Tibial nerve (tissue), 4 donors: ENCODE results near the gene RAP1GAP. TPM values are rescaled to one million over a fixed set of nuclear protein-coding genes. Genes with fewer than 3 reads are reported as not detected.

Experiments used
- DNase-seq, 2 donors: peaks; one replicate each; pipeline ENCODE4 v3.0.0-alpha.2; 2019; ENCODE audit warnings: low spot score in 2 of 2
- H3K27ac ChIP-seq, 4 donors: fragments of 200-600 bp; sonication (generic) in 3 of 4; one replicate each; pipeline ENCODE4 v1.5.1; 2017 to 2019; ENCODE audit warnings: mild to moderate bottlenecking in 1 of 4
- H3K27me3 ChIP-seq, 2 donors: fragments of 200-600 bp; sonication (generic) in 1 of 2; one replicate each; pipeline versions ENCODE4 v1.5.1 to v1.6.0; 2017 to 2019
- H3K36me3 ChIP-seq, 3 donors: fragments of 200-600 bp; sonication (generic); one replicate each; pipeline ENCODE4 v1.5.1; 2018 to 2019
- H3K4me1 ChIP-seq, 4 donors: fragments of 200-600 bp; sonication (generic) in 3 of 4; one replicate each; pipeline ENCODE4 v1.5.1; 2017 to 2019
- H3K4me3 ChIP-seq, 4 donors: fragments of 200-600 bp; sonication (generic) in 3 of 4; one replicate each; pipeline ENCODE4 v1.5.1; 2017 to 2019; ENCODE audit warnings: mild to moderate bottlenecking in 1 of 4, moderate library complexity in 1 of 4
- H3K9me3 ChIP-seq, 4 donors: fragments of 200-600 bp; sonication (generic) in 3 of 4; one replicate each; pipeline ENCODE4 v1.5.1; 2017 to 2019
- EP300 ChIP-seq, 2 donors: sonication (generic); formaldehyde crosslinking; IDR thresholded peaks; one replicate each; pipeline ENCODE4 v1.6.1; 2017; ENCODE audit warnings: antibody characterized with exemption in 2 of 2, mild to moderate bottlenecking in 1 of 2
- POLR2A ChIP-seq, 2 donors: fragments of 450-650 bp; IDR thresholded peaks; one replicate each; pipeline ENCODE4 v1.6.1; 2017; ENCODE audit warnings: antibody characterized with exemption in 2 of 2, mild to moderate bottlenecking in 2 of 2, moderate library complexity in 2 of 2
- WGBS, 2 donors: methylation state at CpG; one replicate each; pipeline ENCODE4 v1.1.5; 2018; 5-methylcytosine and 5-hydroxymethylcytosine counted together
- total RNA-seq, 4 donors: library from RNA; depleted of rRNA; stranded (reverse); fragments of >200 nt; gene quantifications; one replicate each; pipeline ENCODE4 v1.1.0, GENCODE V29; 2016
- TF ChIP-seq, protein P1 (sequence below), 5 experiments: fragments of 200-600 bp in 3 of 5; fragments of 450-650 bp in 2 of 5; sonication (generic) in 3 of 5; IDR thresholded peaks; one replicate each; pipeline ENCODE4 v1.5.1; 2016 to 2019; ENCODE audit warnings: antibody characterized with exemption in 5 of 5, mild to moderate bottlenecking in 3 of 5, moderate library complexity in 2 of 5

RAP1GAP gene
- total RNA-seq, 4 donors from 2014 or later, result 2.4 to 5.1 (median 4.6) TPM

DNA sequence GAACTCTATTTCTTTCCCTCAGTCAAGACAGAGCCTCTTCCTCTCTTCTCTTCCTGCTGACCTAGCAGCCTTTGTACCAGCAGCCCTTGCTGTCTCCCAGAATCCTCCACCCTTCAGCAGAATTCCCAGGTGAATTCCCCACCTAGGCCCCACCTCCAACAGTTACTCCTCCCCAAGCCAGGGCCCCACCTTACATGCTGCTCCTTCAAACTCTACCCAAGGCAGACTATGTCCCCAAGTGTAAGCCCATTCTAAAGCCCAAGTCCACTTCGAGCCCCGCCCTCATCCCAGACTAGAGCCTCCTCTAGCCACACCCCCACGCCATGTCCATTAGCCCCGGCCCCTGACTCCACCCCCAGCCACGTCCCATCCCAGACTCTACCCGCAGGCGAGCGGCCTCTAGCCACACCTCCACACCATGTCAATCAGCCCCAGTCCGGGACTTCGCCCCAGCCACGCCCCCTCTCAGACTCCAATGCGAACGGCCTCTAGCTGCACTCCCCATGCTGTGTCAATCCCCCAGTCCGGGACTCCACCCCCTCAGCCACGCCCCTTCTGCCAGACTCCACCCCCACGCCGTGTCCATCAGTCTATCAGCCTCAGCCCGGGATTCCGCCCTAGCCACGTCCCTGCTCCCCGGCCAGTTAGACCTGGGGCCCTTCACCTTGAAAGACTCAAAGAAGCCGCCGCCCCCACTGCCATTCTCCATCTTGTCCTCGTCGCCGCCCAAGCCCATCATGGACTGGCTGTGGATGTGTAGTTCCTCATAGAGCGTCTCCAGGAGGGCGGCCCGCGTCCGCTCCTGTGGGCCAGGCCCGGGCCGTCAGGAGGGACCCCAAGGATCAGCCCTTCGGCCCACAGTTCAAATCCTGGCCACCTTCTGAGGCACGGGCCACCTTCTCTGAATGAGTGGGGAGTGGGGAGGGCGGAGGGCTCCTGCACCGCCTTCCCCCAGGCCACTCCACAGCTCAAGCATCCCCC is 61.3 kb downstream of the RAP1GAP start:
- H3K27ac ChIP-seq, result no peak overlapping the region
- DNase-seq, result peak in 1 of 2 donors; percentile 35
- H3K4me3 ChIP-seq, result no peak overlapping the region
- H3K4me1 ChIP-seq, result peaks cover 0 to 10% (median 0%) of the 10 kb centered on the region in 4 donors
- peaks cover 0 to 46% (median 0%) of the 10 kb centered on the region in 3 donors for H3K36me3 ChIP-seq
- no peaks in the 10 kb centered on the region for H3K9me3 ChIP-seq
- WGBS, 2 donors, result 35 to 38% methylated on average over 35 to 37 of the region's 37 CpGs
- no peaks in the 10 kb centered on the region for H3K27me3 ChIP-seq
- no peak for TF ChIP-seq EP300 (IDR thresholded peaks at IDR 0.05)

DNA sequence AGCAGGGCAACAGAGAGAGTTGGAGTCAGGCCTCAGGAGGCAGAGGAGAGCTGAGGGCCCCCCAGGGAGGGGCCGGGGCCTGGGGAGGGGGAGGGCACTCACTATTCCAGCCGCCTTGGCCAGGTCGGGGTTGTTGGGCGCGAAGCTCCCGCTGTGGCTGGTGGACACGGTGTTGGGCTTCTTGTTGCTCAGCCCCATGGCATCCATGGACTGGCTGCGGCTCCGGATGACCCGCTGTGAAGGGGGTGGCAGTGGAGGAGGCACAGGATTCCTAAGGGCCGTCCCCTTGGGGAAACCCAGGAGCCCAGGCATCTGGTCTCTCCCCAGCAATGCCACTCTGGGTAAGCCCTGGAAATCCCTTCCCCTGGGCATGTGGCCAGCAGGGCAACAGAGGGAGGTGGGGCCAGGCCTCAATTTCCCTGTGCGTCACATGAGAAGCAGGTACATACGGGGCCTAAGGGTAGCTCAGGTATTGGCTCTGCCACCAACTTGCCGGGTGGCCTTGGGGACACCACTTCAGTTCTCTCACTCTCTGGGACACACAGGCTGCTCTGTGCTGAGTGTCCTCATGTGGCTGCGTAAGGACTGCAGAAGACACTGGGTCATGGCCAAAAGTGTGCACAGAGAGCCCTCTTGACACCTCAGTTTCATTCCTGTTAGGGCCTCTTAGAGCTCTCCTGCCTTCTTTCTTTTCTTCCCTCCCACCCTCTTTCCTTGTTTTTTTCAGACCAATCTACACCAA is 63.0 kb downstream of the RAP1GAP start:
- Histone ChIP-seq H3K4me1 (peaks cover 0 to 10% (median 0%) of the 10 kb centered on the region in 4 donors), H3K9me3 (no peaks in the 10 kb centered on the region), H3K27me3 (no peaks in the 10 kb centered on the region), H3K4me3 (no peak overlapping the region), H3K36me3 (peaks cover 0 to 42% (median 0%) of the 10 kb centered on the region in 3 donors), H3K27ac (no peak overlapping the region)
- WGBS, 2 donors, result 87 to 92% methylated on average over 5 to 14 of the region's 15 CpGs
- no peak for TF ChIP-seq EP300 (IDR thresholded peaks at IDR 0.05)
- no peak for TF ChIP-seq POLR2A (IDR thresholded peaks at IDR 0.05)
- TF ChIP-seq, protein P1, sequence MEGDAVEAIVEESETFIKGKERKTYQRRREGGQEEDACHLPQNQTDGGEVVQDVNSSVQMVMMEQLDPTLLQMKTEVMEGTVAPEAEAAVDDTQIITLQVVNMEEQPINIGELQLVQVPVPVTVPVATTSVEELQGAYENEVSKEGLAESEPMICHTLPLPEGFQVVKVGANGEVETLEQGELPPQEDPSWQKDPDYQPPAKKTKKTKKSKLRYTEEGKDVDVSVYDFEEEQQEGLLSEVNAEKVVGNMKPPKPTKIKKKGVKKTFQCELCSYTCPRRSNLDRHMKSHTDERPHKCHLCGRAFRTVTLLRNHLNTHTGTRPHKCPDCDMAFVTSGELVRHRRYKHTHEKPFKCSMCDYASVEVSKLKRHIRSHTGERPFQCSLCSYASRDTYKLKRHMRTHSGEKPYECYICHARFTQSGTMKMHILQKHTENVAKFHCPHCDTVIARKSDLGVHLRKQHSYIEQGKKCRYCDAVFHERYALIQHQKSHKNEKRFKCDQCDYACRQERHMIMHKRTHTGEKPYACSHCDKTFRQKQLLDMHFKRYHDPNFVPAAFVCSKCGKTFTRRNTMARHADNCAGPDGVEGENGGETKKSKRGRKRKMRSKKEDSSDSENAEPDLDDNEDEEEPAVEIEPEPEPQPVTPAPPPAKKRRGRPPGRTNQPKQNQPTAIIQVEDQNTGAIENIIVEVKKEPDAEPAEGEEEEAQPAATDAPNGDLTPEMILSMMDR (IDR thresholded peaks at IDR 0.05), result no peak
- no peak for DNase-seq

DNA sequence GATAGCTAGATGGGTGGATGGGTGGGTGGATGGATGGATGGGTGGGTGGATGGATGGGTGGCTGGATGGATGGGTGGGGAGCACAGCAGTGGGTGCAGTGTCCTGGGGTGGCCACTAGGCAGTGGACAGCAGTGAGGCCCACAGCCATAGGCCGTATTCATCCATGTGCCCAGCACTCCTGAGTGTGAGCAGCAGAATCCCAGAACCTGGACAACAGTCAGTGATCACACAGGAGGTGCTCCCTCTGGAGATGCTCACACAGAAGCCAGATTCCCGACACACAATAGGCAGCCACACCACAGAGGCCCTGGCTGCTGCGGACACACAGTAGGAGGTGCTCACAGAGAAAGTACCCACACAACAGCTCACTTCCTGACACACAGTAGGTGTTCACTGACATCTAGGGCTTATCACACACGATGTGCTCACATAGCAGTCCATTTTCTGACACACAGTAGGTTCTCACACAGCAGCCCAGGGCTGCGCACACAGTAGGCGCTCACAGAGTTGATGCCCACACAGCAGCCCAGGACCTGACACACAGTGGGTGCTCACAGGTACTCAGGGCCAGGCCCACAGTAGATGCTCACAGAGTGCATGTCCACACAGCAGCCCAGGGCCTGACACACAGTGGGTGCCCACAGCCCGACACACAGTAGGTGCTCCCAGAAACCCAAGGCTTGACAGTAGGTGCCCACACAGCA is 64.0 kb downstream of the RAP1GAP start:
- peaks cover 0 to 35% (median 0%) of the 10 kb centered on the region in 3 donors for H3K36me3 ChIP-seq
- no peak for DNase-seq
- H3K27me3 ChIP-seq, result no peaks in the 10 kb centered on the region
- WGBS, 2 donors, result 80 to 82% methylated on average over 2 to 7 of the region's 7 CpGs
- H3K4me1 ChIP-seq, result peaks cover 0 to 10% (median 0%) of the 10 kb centered on the region in 4 donors
- no peak overlapping the region for H3K27ac ChIP-seq
- no peaks in the 10 kb centered on the region for H3K9me3 ChIP-seq
- TF ChIP-seq EP300 (IDR thresholded peaks at IDR 0.05), result no peak
- TF ChIP-seq, protein P1 (IDR thresholded peaks at IDR 0.05), result no peak
- no peak for TF ChIP-seq POLR2A (IDR thresholded peaks at IDR 0.05)
- H3K4me3 ChIP-seq, result no peak overlapping the region

DNA sequence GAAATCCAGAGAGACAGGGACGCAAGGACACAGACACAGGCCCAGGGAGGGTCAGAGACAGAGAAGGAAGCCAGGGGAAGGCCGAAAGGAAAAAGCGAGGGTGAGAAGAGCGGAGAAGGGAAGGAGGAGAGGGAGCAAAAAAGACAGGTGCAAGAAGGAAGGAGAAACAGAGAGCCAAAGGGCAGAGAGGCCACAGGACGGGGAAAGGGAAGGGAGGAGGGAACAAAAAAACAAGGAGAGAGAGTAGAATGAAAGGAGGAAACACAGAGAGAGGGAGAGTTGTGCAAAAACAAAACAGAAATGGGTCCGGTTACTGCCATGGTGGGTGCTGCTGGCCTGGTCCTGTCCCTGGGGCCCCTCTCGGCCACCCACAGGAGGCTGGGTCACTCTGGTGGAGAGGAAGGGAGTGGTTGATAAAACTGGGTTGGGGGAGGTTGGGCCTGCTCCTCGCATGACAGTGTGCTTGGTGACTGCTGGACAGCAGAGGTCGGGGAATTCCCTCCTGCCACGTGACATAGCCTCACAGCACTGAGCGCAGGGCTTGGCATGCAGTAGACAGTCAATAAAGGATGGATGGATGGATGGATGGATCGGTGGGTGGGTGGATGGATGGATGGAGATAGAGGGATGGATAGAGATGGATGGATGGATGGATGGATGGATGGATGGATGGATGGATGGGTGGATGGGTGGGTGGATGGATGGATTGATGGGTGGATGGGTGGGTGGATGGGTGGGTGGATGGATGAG is 64.8 kb downstream of the RAP1GAP start:
- H3K36me3 ChIP-seq, result peaks cover 0 to 31% (median 0%) of the 10 kb centered on the region in 3 donors
- 80 to 86% methylated on average over 12 of the region's 12 CpGs for WGBS, 2 donors
- H3K27ac ChIP-seq, result peak overlapping the region in 1 of 4 donors; percentile 11
- no peaks in the 10 kb centered on the region for H3K27me3 ChIP-seq
- H3K4me3 ChIP-seq, result no peak overlapping the region
- H3K4me1 ChIP-seq, result peaks cover 0 to 10% (median 0%) of the 10 kb centered on the region in 4 donors
- no peaks in the 10 kb centered on the region for H3K9me3 ChIP-seq
- DNase-seq, result no peak
- no peak for TF ChIP-seq EP300 (IDR thresholded peaks at IDR 0.05)
- TF ChIP-seq, protein P1 (IDR thresholded peaks at IDR 0.05), result no peak
- no peak for TF ChIP-seq POLR2A (IDR thresholded peaks at IDR 0.05)
